ENCODE data around the gene ABCA13. TPM values are rescaled to one million over a fixed set of nuclear protein-coding genes. Genes with fewer than 3 reads are reported as not detected.
A peak's percentile ranks its signal among the peaks of the same experiment; 100 is the strongest.

Gene ABCA13
- total RNA-seq, 2 donors from 2014 or later = not detected

GRCh38 chr7:48224042-48224441, 52.8 kb downstream of the ABCA13 start:
- no peak overlapping the region for H3K27ac Mint-ChIP-seq
- no peak for DNase-seq
- H3K4me1 Mint-ChIP-seq (ENCODE audit: low read depth) = no peaks in the 10 kb centered on the region
- H3K36me3 Mint-ChIP-seq (ENCODE audit: insufficient read depth in 2 of 2) = no peaks in the 10 kb centered on the region
- ATAC-seq (replicated peaks in 1 of 2) = no peak
- H3K4me3 Mint-ChIP-seq = no peak overlapping the region
- peaks cover 0 to 4% of the 10 kb centered on the region in 2 donors for H3K9me3 Mint-ChIP-seq
- H3K27me3 Mint-ChIP-seq (ENCODE audit: low read depth) = peaks cover 21% of the 10 kb centered on the region

- DNase-seq = no peak
- H3K4me1 Mint-ChIP-seq (ENCODE audit: low read depth) = no peaks in the 10 kb centered on the region
- H3K9me3 Mint-ChIP-seq = peaks cover 0 to 4% of the 10 kb centered on the region in 2 donors
Measured at GRCh38 chr7:48225101-48225500, 53.8 kb downstream of the ABCA13 start.

GRCh38 chr7:48237354-48237753, 66.1 kb downstream of the ABCA13 start:
- no peak overlapping the region for H3K27ac Mint-ChIP-seq
- peaks cover 1 to 2% of the 10 kb centered on the region in 2 donors for H3K9me3 Mint-ChIP-seq
- DNase-seq = no peak
- no peak for ATAC-seq (replicated peaks in 1 of 2)
- no peaks in the 10 kb centered on the region for H3K4me1 Mint-ChIP-seq (ENCODE audit: low read depth)
- H3K4me3 Mint-ChIP-seq = no peak overlapping the region
- peaks cover 16% of the 10 kb centered on the region for H3K27me3 Mint-ChIP-seq (ENCODE audit: low read depth)
- no peaks in the 10 kb centered on the region for H3K36me3 Mint-ChIP-seq (ENCODE audit: insufficient read depth in 2 of 2)

More at GRCh38 chr7:48225101-48225500, 53.8 kb downstream of the ABCA13 start:
- Mint-ChIP-seq H3K27ac (no peak overlapping the region), H3K27me3 (ENCODE audit: low read depth) (peaks cover 21% of the 10 kb centered on the region), H3K36me3 (ENCODE audit: insufficient read depth in 2 of 2) (no peaks in the 10 kb centered on the region), H3K4me3 (no peak overlapping the region)
- ATAC-seq (replicated peaks in 1 of 2) = no peak

- H3K36me3 Mint-ChIP-seq (ENCODE audit: insufficient read depth in 2 of 2) = no peaks in the 10 kb centered on the region
Measured at GRCh38 chr7:48242846-48243245, 71.6 kb downstream of the ABCA13 start.

GRCh38 chr7:48244864-48245271, 73.6 kb downstream of the ABCA13 start:
- Mint-ChIP-seq H3K4me1 (ENCODE audit: low read depth) (no peaks in the 10 kb centered on the region), H3K9me3 (no peaks in the 10 kb centered on the region), H3K27me3 (ENCODE audit: low read depth) (peaks cover 32% of the 10 kb centered on the region), H3K4me3 (no peak overlapping the region), H3K36me3 (ENCODE audit: insufficient read depth in 2 of 2) (no peaks in the 10 kb centered on the region), H3K27ac (no peak overlapping the region)
- DNase-seq = no peak
- no peak for ATAC-seq (replicated peaks in 1 of 2)

More at GRCh38 chr7:48242846-48243245, 71.6 kb downstream of the ABCA13 start:
- Mint-ChIP-seq H3K27me3 (ENCODE audit: low read depth) (peaks cover 32% of the 10 kb centered on the region), H3K4me1 (ENCODE audit: low read depth) (no peaks in the 10 kb centered on the region), H3K4me3 (no peak overlapping the region), H3K27ac (no peak overlapping the region), H3K9me3 (no peaks in the 10 kb centered on the region)
- ATAC-seq (replicated peaks in 1 of 2) (no peak), DNase-seq (no peak)

GRCh38 chr7:48245751-48246472, 74.7 kb downstream of the ABCA13 start:
- no peaks in the 10 kb centered on the region for H3K36me3 Mint-ChIP-seq (ENCODE audit: insufficient read depth in 2 of 2)
- ATAC-seq (replicated peaks in 1 of 2) (no peak), DNase-seq (no peak)
- H3K27ac Mint-ChIP-seq = no peak overlapping the region
- peaks cover 35% of the 10 kb centered on the region for H3K27me3 Mint-ChIP-seq (ENCODE audit: low read depth)
- H3K4me3 Mint-ChIP-seq = no peak overlapping the region
- H3K9me3 Mint-ChIP-seq = no peaks in the 10 kb centered on the region
- H3K4me1 Mint-ChIP-seq (ENCODE audit: low read depth) = peaks cover 3% of the 10 kb centered on the region

GRCh38 chr7:48249166-48249565, 77.9 kb downstream of the ABCA13 start:
- Mint-ChIP-seq H3K4me3 (no peak overlapping the region), H3K4me1 (ENCODE audit: low read depth) (peaks cover 25% of the 10 kb centered on the region), H3K27me3 (ENCODE audit: low read depth) (peaks cover 30% of the 10 kb centered on the region), H3K9me3 (no peaks in the 10 kb centered on the region), H3K36me3 (ENCODE audit: insufficient read depth in 2 of 2) (no peaks in the 10 kb centered on the region), H3K27ac (no peak overlapping the region)
- no peak for ATAC-seq (replicated peaks in 1 of 2)
- DNase-seq = no peak

GRCh38 chr7:48250441-48250951, 79.2 kb downstream of the ABCA13 start:
- Mint-ChIP-seq H3K27ac (no peak overlapping the region), H3K4me3 (no peak overlapping the region)

GRCh38 chr7:48251766-48252165, 80.5 kb downstream of the ABCA13 start:
- peak; percentile 77 to 83 for ATAC-seq (replicated peaks in 1 of 2)

More at GRCh38 chr7:48250441-48250951, 79.2 kb downstream of the ABCA13 start:
- H3K36me3 Mint-ChIP-seq (ENCODE audit: insufficient read depth in 2 of 2) = no peaks in the 10 kb centered on the region
- H3K4me1 Mint-ChIP-seq (ENCODE audit: low read depth) = peaks cover 34% of the 10 kb centered on the region
- no peak for DNase-seq
- ATAC-seq (replicated peaks in 1 of 2) = no peak
- peaks cover 24% of the 10 kb centered on the region for H3K27me3 Mint-ChIP-seq (ENCODE audit: low read depth)
- no peaks in the 10 kb centered on the region for H3K9me3 Mint-ChIP-seq

GRCh38 chr7:48252995-48253394, 81.7 kb downstream of the ABCA13 start:
- ATAC-seq (replicated peaks in 1 of 2) (no peak), DNase-seq (no peak)
- Mint-ChIP-seq H3K4me1 (ENCODE audit: low read depth) (peaks cover 42% of the 10 kb centered on the region), H3K4me3 (no peak overlapping the region), H3K36me3 (ENCODE audit: insufficient read depth in 2 of 2) (no peaks in the 10 kb centered on the region), H3K9me3 (peaks cover 0 to 2% of the 10 kb centered on the region in 2 donors), H3K27ac (no peak overlapping the region), H3K27me3 (ENCODE audit: low read depth) (peaks cover 37% of the 10 kb centered on the region)

More at GRCh38 chr7:48251766-48252165, 80.5 kb downstream of the ABCA13 start:
- no peak for DNase-seq
- no peak overlapping the region for H3K27ac Mint-ChIP-seq
- peaks cover 36% of the 10 kb centered on the region for H3K4me1 Mint-ChIP-seq (ENCODE audit: low read depth)
- no peaks in the 10 kb centered on the region for H3K36me3 Mint-ChIP-seq (ENCODE audit: insufficient read depth in 2 of 2)
- H3K4me3 Mint-ChIP-seq = peak overlapping the region in 1 of 2 donors; percentile 8
- H3K9me3 Mint-ChIP-seq = no peaks in the 10 kb centered on the region
- H3K27me3 Mint-ChIP-seq (ENCODE audit: low read depth) = peaks cover 26% of the 10 kb centered on the region

- H3K27ac Mint-ChIP-seq = peak overlapping the region; percentile 79
- H3K36me3 Mint-ChIP-seq (ENCODE audit: insufficient read depth in 2 of 2) = no peaks in the 10 kb centered on the region
- peaks cover 42% of the 10 kb centered on the region for H3K4me1 Mint-ChIP-seq (ENCODE audit: low read depth)
- ATAC-seq (replicated peaks in 1 of 2) (peak; percentile 77 to 85), DNase-seq (peak; percentile 3 to 18)
- peaks cover 37% of the 10 kb centered on the region for H3K27me3 Mint-ChIP-seq (ENCODE audit: low read depth)
- peak overlapping the region; percentile 66 to 80 for H3K4me3 Mint-ChIP-seq
- peaks cover 0 to 2% of the 10 kb centered on the region in 2 donors for H3K9me3 Mint-ChIP-seq
Measured at GRCh38 chr7:48255046-48255445, 83.8 kb downstream of the ABCA13 start.

- no peaks in the 10 kb centered on the region for H3K36me3 Mint-ChIP-seq (ENCODE audit: insufficient read depth in 2 of 2)
- H3K9me3 Mint-ChIP-seq = peaks cover 0 to 2% of the 10 kb centered on the region in 2 donors
- no peak overlapping the region for H3K4me3 Mint-ChIP-seq
- H3K27ac Mint-ChIP-seq = no peak overlapping the region
- peaks cover 13% of the 10 kb centered on the region for H3K27me3 Mint-ChIP-seq (ENCODE audit: low read depth)
- DNase-seq = no peak
- no peak for ATAC-seq (replicated peaks in 1 of 2)
- peaks cover 16% of the 10 kb centered on the region for H3K4me1 Mint-ChIP-seq (ENCODE audit: low read depth)
Measured at GRCh38 chr7:48259463-48260280, 88.4 kb downstream of the ABCA13 start.

- no peak overlapping the region for H3K27ac Mint-ChIP-seq
- H3K27me3 Mint-ChIP-seq (ENCODE audit: low read depth) = peaks cover 17% of the 10 kb centered on the region
- no peaks in the 10 kb centered on the region for H3K36me3 Mint-ChIP-seq (ENCODE audit: insufficient read depth in 2 of 2)
- H3K4me1 Mint-ChIP-seq (ENCODE audit: low read depth) = peaks cover 7% of the 10 kb centered on the region
- H3K4me3 Mint-ChIP-seq = no peak overlapping the region
- DNase-seq = no peak
- no peak for ATAC-seq (replicated peaks in 1 of 2)
- peaks cover 0 to 2% of the 10 kb centered on the region in 2 donors for H3K9me3 Mint-ChIP-seq
Measured at GRCh38 chr7:48261696-48262095, 90.4 kb downstream of the ABCA13 start.
